ENCODE data around the gene CDON. TPM values are rescaled to one million over a fixed set of nuclear protein-coding genes. Genes with fewer than 3 reads are reported as not detected.

CDON gene
- total and polyA plus RNA-seq, 2 donors from 2014 or later: 0.45 to 4.0 TPM

GRCh38 chr11:125931116-125931515, 131.6 kb downstream of the CDON start:
- Histone ChIP-seq H3K27me3 (ENCODE audit: control insufficient read depth, insufficient read depth, low read length) (no peaks in the 10 kb centered on the region), H3K4me3 (ENCODE audit: low read length in 3 of 3) (no peak overlapping the region), H3K9me3 (ENCODE audit: control insufficient read depth in 2 of 3, insufficient read depth in 1 of 3, low read length in 3 of 3) (no peaks in the 10 kb centered on the region), H3K27ac (ENCODE audit: low read depth in 2 of 2, low read length in 2 of 2) (no peak overlapping the region), H3K36me3 (ENCODE audit: control insufficient read depth in 2 of 3, insufficient read depth in 3 of 3, low read length in 3 of 3) (no peaks in the 10 kb centered on the region), H3K9ac (ENCODE audit: low read length in 3 of 3) (no peak overlapping the region), H3K4me1 (ENCODE audit: control insufficient read depth in 2 of 3, insufficient read depth in 2 of 3, low read depth in 1 of 3, low read length in 3 of 3) (no peaks in the 10 kb centered on the region)
- no peak for TF ChIP-seq CTCF (IDR thresholded peaks at IDR 0.05; ENCODE audit: borderline replicate concordance, extremely low read depth, insufficient read depth)
- intact Hi-C loops (cut with DNase I): loop anchor here (5.0 kb wide), 1 partner anchor 251 kb away; no protein-coding TSS in a partner anchor
- FAIRE-seq (no peak), DNase-seq (no peak)

- no peak overlapping the region for H3K4me3 ChIP-seq (ENCODE audit: low read length in 3 of 3)
- intact Hi-C loops (cut with DNase I): loop anchor here (5.0 kb wide), 1 partner anchor 252 kb away; no protein-coding TSS in a partner anchor
- H3K27ac ChIP-seq (ENCODE audit: low read depth in 2 of 2, low read length in 2 of 2): no peak overlapping the region
- TF ChIP-seq CTCF (IDR thresholded peaks at IDR 0.05; ENCODE audit: borderline replicate concordance, extremely low read depth, insufficient read depth): no peak
- no peaks in the 10 kb centered on the region for H3K4me1 ChIP-seq (ENCODE audit: control insufficient read depth in 2 of 3, insufficient read depth in 2 of 3, low read depth in 1 of 3, low read length in 3 of 3)
- H3K36me3 ChIP-seq (ENCODE audit: control insufficient read depth in 2 of 3, insufficient read depth in 3 of 3, low read length in 3 of 3): no peaks in the 10 kb centered on the region
- DNase-seq (no peak), FAIRE-seq (no peak)
- no peaks in the 10 kb centered on the region for H3K27me3 ChIP-seq (ENCODE audit: control insufficient read depth, insufficient read depth, low read length)
- H3K9me3 ChIP-seq (ENCODE audit: control insufficient read depth in 2 of 3, insufficient read depth in 1 of 3, low read length in 3 of 3): no peaks in the 10 kb centered on the region
- H3K9ac ChIP-seq (ENCODE audit: low read length in 3 of 3): no peak overlapping the region
These were observed 132.6 kb downstream of the CDON start for GRCh38 chr11:125930076-125930450.

GRCh38 chr11:125929445-125930075, 133.1 kb downstream of the CDON start:
- no peak overlapping the region for H3K9ac ChIP-seq (ENCODE audit: low read length in 3 of 3)
- no peaks in the 10 kb centered on the region for H3K27me3 ChIP-seq (ENCODE audit: control insufficient read depth, insufficient read depth, low read length)
- no peak overlapping the region for H3K27ac ChIP-seq (ENCODE audit: low read depth in 2 of 2, low read length in 2 of 2)
- H3K4me1 ChIP-seq (ENCODE audit: control insufficient read depth in 2 of 3, insufficient read depth in 2 of 3, low read depth in 1 of 3, low read length in 3 of 3): no peaks in the 10 kb centered on the region
- H3K36me3 ChIP-seq (ENCODE audit: control insufficient read depth in 2 of 3, insufficient read depth in 3 of 3, low read length in 3 of 3): no peaks in the 10 kb centered on the region
- intact Hi-C loops (cut with DNase I): loop anchor here (5.0 kb wide), 1 partner anchor 253 kb away; no protein-coding TSS in a partner anchor
- no peaks in the 10 kb centered on the region for H3K9me3 ChIP-seq (ENCODE audit: control insufficient read depth in 2 of 3, insufficient read depth in 1 of 3, low read length in 3 of 3)
- H3K4me3 ChIP-seq (ENCODE audit: low read length in 3 of 3): no peak overlapping the region
- DNase-seq (no peak), FAIRE-seq (no peak)
- no peak for TF ChIP-seq CTCF (IDR thresholded peaks at IDR 0.05; ENCODE audit: borderline replicate concordance, extremely low read depth, insufficient read depth)

GRCh38 chr11:125926682-125927081, 136.0 kb downstream of the CDON start:
- Histone ChIP-seq H3K36me3 (ENCODE audit: control insufficient read depth in 2 of 3, insufficient read depth in 3 of 3, low read length in 3 of 3) (no peaks in the 10 kb centered on the region), H3K9me3 (ENCODE audit: control insufficient read depth in 2 of 3, insufficient read depth in 1 of 3, low read length in 3 of 3) (no peaks in the 10 kb centered on the region), H3K9ac (ENCODE audit: low read length in 3 of 3) (no peak overlapping the region), H3K27ac (ENCODE audit: low read depth in 2 of 2, low read length in 2 of 2) (no peak overlapping the region), H3K4me1 (ENCODE audit: control insufficient read depth in 2 of 3, insufficient read depth in 2 of 3, low read depth in 1 of 3, low read length in 3 of 3) (no peaks in the 10 kb centered on the region), H3K27me3 (ENCODE audit: control insufficient read depth, insufficient read depth, low read length) (no peaks in the 10 kb centered on the region), H3K4me3 (ENCODE audit: low read length in 3 of 3) (no peak overlapping the region)
- DNase-seq (no peak), FAIRE-seq (no peak)
- intact Hi-C loops (cut with DNase I): no loop called here
- no peak for TF ChIP-seq CTCF (IDR thresholded peaks at IDR 0.05; ENCODE audit: borderline replicate concordance, extremely low read depth, insufficient read depth)
